BE2C (cell line): ENCODE data around the gene CDC123. TPM values are rescaled to one million over a fixed set of nuclear protein-coding genes. Genes with fewer than 3 reads are reported as not detected.

ENCODE experiments used
- DNase-seq: peaks from one replicate; pipeline ENCODE4 v3.0.0-alpha.2; 2020
- H3K27me3 ChIP-seq: fragments of 250-450 bp; sonication (Bioruptor Pico); 2 replicates; pipeline ENCODE4 v1.5.1; 2020; ENCODE audit warnings: mild to moderate bottlenecking
- H3K36me3 ChIP-seq: fragments of 250-450 bp; sonication (Bioruptor Pico); 2 replicates; pipeline ENCODE4 v1.5.1; 2020; ENCODE audit warnings: mild to moderate bottlenecking
- H3K4me1 ChIP-seq: fragments of 250-450 bp; sonication (Bioruptor Pico); 2 replicates; pipeline ENCODE4 v1.5.1; 2020
- H3K4me3 ChIP-seq: 2 replicates; pipeline ENCODE4 v1.5.1; 2011; ENCODE audit warnings: low read depth, low read length
- H3K9me3 ChIP-seq: fragments of 250-450 bp; sonication (Bioruptor Pico); 2 replicates; pipeline ENCODE4 v1.5.1; 2020
- CTCF ChIP-seq: IDR thresholded peaks from 2 replicates; pipeline ENCODE4 v1.5.1; 2012; ENCODE audit warnings: mild to moderate bottlenecking, low read depth, low read length
- polyA plus RNA-seq: library from polyadenylated mRNA; unstranded; fragments of >200 nt; gene quantifications from one replicate; pipeline ENCODE4 v1.2.1, GENCODE V29; 2012; ENCODE audit warnings: low read depth, missing spikeins; ENCODE audit not compliant: insufficient read length, insufficient read depth

Gene CDC123
- polyA plus RNA-seq: 240 TPM

GRCh38 chr10:12195603-12196506, at the start of gene CDC123, which contains the start of gene NUDT5:
TSS of gene CDC123 (plus strand) at chr10:12196188. CDS start at chr10:12196246, 58 bp downstream.
TSS of gene NUDT5 (minus strand) at chr10:12195891. CDS start at chr10:12186291, 9,600 bp downstream.
- no peaks in the 10 kb centered on the region for H3K9me3 ChIP-seq
- TF ChIP-seq CTCF: no peak
- H3K27me3 ChIP-seq: no peaks in the 10 kb centered on the region
- peak within 1 kb of the TSS; percentile 99 for H3K4me3 ChIP-seq
- H3K36me3 ChIP-seq: peaks cover 20% of the 10 kb centered on the region
- DNase-seq: peak; percentile 88
- H3K4me1 ChIP-seq: no peaks in the 10 kb centered on the region

GRCh38 chr10:12150163-12150562, 45.8 kb upstream of the CDC123 start:
- no peaks in the 10 kb centered on the region for H3K9me3 ChIP-seq
- no peaks in the 10 kb centered on the region for H3K36me3 ChIP-seq
- H3K4me3 ChIP-seq: no peak overlapping the region
- DNase-seq: no peak
- no peaks in the 10 kb centered on the region for H3K4me1 ChIP-seq
- H3K27me3 ChIP-seq: no peaks in the 10 kb centered on the region
- TF ChIP-seq CTCF: no peak

- H3K4me3 ChIP-seq: no peak overlapping the region
- DNase-seq: no peak
- H3K36me3 ChIP-seq: no peaks in the 10 kb centered on the region
- H3K9me3 ChIP-seq: no peaks in the 10 kb centered on the region
- TF ChIP-seq CTCF: no peak
- H3K4me1 ChIP-seq: no peaks in the 10 kb centered on the region
- no peaks in the 10 kb centered on the region for H3K27me3 ChIP-seq
Observed at GRCh38 chr10:12154516-12154915, 41.5 kb upstream of the CDC123 start.

GRCh38 chr10:12156367-12157123, 39.4 kb upstream of the CDC123 start:
- TF ChIP-seq CTCF: no peak
- Histone ChIP-seq H3K4me3 (no peak overlapping the region), H3K9me3 (no peaks in the 10 kb centered on the region), H3K4me1 (no peaks in the 10 kb centered on the region), H3K27me3 (no peaks in the 10 kb centered on the region), H3K36me3 (no peaks in the 10 kb centered on the region)
- DNase-seq: no peak

- no peak for DNase-seq
- H3K36me3 ChIP-seq: no peaks in the 10 kb centered on the region
- no peaks in the 10 kb centered on the region for H3K9me3 ChIP-seq
Observed at GRCh38 chr10:12158111-12158510, 37.9 kb upstream of the CDC123 start.

More at GRCh38 chr10:12158111-12158510, 37.9 kb upstream of the CDC123 start:
- H3K4me3 ChIP-seq: no peak overlapping the region
- no peaks in the 10 kb centered on the region for H3K4me1 ChIP-seq
- no peaks in the 10 kb centered on the region for H3K27me3 ChIP-seq
- no peak for TF ChIP-seq CTCF
